COR-L47 (cell line): ENCODE results near the gene RPL38.
A peak's percentile ranks its signal among the peaks of the same experiment; 100 is the strongest.

Source experiments
- DNase-seq: peaks from one replicate; lab custom pipeline; 2025; lab: John Stamatoyannopoulos, UW

Gene RPL38

DNA sequence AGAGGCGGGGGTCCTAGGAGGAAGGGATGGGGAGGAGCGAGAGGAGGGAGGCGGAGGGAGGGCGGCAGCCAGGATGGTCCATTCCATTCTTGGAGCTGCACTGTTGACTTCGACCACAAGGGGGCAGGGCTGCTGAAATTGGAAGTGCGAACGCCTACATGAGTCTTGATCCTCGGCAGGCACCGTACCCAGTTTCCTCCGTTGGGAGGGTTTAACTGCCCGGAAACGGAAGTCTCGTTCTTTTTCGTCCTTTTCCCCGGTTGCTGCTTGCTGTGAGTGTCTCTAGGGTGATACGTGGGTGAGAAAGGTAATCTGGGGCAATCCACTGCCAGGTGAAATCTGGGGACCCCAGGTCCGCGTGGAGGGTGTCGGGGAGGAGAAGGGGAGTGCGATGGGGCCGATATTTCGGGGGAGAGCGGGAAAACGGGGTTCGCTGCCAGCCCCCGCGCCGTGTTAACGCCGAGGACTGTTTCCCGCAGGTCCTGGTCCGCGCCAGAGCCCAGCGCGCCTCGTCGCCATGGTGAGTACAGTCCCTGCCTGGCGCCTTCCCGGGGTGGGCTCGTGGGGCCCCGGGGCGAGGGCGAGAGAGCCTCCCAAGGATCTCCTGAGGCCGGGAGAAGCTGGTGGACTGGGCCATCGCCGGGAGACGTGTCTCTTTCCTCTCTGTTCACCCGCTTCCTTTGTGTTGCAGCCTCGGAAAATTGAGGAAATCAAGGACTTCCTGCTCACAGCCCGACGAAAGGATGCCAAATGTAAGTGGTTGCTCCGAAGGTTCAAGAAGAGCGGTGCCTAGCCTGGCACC, at the start of gene RPL38:
Gene RPL38, plus strand, starts transcription at position 240 of the 802 bp plus-strand sequence. Its CDS starts 278 bp downstream, at position 518.
- peak; percentile 96 for DNase-seq

DNA sequence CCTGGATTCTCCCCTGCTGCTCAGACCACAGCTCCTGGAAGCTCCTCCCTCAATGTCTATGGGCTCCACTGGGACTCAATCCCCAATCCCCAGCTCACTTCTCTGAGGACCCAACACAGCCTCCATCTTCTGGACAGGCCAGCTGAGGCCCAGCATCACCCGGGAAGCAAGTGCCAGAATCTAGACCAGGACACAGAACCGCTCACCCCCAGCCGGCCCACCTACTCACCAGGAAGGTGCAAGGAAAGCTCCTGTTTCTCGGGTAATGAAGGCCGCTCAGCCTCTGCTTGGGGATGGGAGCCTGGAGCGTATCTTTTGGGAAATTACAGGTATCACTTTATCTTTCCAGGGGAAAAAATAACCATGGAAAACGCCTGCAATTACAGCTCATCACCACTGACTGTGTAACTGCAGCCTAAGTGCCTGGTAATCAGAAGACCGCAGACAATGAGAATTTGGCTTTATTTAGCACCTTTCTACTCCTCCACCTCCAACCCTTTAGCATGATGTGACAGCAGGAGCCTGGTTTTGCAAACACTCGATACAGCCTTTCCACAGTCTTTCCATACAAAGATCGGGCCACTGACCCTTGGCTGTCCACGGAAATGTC, 49.6 kb upstream of the RPL38 start:
- DNase-seq: no peak

GRCh38 chr17:74156878-74157277, 46.6 kb upstream of the RPL38 start:
- no peak for DNase-seq

DNA sequence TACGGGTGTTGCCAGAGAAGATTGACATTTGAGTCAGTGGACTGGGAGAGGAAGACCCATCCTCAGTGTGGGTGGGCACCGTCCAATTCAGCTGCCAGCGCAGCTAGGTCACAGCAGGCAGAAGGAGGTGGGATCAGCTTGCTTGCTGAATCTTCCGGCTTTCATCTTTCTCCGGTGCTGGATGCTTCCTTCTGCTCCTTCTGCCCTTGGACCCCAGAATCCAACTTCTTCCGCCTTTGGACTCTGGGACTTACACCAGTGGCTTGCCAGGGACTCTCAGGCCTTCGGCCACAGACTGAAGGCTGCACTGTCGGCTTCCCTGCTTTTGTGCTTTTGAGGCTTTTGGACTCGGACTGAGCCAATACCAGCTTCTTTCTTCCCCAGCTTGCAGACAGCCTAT, 46.1 kb upstream of the RPL38 start:
- DNase-seq: no peak

DNA sequence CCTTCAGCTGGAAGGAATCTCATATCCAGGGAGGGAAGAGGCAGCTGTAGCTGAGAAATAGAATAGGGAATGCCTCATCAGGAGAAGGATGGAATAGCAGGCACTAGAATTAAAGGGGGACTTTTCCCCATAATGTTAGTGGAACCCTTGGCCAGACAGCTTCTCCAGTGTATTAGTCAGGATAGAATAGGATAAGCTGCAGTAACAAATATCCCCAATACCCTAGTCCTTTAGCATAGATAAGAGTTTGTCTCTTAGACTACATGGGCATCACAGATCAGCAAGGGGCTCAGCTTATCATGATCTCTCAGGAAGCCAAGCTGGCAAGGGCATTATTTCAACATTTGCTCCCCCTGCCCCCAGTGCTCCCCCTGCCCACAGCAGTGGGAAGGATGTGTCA, 44.7 kb upstream of the RPL38 start:
- no peak for DNase-seq

DNA sequence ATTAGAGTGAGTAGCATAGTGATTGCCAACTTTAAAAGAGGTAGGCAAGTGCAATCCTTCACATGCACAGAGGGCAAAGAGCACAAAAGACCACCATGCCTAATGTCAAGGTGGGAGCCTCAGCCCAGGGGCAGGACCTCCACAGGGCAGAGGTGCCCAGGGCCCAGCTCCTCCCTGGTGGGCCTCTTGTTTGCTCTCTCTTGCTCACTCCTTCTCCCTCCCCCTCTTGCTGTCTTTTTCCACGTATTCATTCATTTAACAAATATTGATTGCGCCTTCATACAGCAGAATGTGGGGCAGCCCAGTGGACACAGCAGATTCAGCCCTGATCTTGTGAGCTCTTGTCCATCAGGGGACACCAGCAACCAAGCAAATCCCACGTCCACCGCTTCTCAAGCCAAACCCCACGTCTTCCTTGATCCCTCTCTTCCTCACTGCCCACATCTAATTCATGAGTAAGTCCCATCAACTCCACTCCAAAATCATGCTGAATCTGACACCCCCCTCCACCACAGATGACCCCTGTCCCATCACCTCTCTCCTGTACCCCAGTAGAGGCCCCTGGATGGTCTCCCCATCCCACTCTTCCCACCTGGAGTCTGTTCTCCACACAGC, 44.1 kb upstream of the RPL38 start:
- DNase-seq: no peak

DNA sequence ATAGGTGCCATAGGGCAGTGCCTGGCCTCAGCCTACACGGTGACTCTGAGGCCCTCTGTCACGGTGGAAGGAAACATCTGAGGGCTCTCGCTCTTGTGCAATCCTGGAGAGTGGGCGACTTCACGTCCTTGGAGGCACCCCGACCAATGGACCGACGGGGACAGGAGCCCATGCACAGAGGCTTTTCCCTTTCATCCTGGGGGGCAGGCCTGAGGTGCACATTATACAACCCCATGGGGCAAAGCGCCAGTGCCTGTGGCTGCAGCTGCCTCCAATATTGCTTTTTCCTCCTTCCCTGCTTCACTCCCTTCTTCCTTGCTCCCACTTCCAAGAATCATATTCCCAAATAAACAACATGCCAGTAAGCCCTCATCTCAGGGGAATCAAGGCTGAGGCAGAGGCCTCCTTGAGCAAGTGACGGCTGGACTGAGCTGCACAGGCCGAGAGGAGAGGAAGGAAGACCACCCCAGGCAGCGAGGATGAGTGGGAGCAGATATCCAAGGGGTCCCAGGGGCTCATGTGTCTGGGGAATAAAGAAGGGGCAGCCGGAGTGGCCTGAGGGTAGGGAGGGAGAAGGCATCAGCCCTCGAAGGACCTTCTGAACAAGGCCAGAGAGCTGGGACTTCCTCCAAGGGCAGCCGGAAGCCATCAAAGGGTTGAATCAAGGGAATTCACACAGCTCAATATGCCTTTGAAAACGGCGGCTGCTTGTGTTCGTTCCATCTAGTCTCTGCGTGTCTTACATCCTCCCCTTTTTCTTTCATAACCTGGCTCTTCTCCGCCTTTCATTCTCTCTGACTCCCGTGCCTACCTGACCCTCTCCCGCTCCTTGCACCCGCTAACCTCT, 42.6 kb upstream of the RPL38 start:
- DNase-seq: no peak

GRCh38 chr17:74161503-74161875, 42.0 kb upstream of the RPL38 start:
- DNase-seq: no peak

DNA sequence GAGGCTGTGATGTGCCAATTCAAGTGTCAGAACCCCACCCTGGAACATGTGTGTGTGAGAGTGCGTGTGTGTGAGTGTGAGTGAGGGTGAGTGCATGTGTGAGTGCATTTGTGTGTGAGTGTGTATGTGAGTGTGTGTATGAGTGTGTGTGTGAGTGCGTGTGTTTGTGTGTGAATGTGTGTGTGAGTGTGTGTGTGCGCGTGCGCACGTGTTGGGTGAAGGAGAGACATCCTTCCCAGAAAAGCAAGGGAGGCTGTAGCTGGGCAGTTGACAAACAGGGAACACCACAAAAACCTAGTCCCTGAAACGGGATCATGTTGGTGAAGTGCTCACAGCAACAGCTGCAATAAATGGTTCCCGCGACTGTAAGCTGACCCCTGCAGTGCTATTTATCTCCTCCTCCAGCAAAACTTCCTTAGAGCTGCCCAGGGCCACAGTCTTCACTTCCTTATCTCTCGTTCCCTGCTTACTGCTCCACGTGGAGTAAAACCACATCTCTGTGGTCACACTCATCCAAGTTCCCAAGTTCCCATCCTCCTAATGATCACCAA, 40.1 kb upstream of the RPL38 start:
- no peak for DNase-seq

DNA sequence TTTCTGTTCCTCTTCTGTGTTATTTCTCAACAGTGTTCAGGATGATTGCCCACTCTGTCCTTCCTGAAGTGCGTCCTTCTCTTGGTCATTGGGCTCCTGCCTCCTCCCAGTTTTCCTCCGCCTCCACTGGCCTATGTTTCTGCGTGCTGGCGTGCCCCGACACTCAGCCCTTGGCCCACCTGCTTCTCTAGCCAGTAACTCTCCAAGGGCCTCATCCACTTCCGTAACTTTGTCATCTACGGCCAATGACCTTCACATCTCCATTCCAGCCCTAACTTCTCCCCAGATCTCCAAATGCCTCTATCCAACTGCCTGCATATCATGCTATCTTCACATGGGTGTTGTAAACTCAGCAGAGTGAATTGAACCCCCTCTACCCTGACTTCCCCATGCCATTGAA, 39.6 kb upstream of the RPL38 start:
- DNase-seq: no peak

- no peak for DNase-seq
These were observed 38.9 kb upstream of the RPL38 start for GRCh38 chr17:74164446-74165045.

DNA sequence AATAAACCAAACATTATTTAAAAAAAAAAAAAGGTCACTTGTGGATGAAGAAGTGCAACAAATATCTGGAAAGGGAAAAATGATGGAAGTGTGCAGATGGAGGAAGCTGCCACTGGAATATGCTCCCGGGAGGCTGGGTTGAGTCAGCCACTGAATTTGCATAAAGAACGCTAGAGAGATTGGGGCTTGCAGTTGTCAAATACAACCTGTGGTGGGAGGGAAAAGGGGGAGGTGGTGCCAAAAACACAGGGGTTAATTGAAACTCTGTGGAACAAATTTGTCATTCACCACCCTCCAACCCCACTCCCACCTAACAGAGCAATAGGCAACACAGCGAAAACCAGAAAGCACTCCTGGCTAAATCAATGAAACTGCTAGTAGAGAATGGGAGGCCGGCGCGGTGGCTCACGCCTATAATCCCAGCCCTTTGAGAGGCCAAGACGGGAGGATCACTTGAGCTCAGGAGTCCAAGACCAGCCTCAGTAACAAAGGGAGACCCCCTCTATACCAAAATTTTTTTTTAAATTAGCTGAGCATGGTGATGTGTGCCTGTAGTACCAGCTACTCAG, 37.6 kb upstream of the RPL38 start:
- no peak for DNase-seq

DNA sequence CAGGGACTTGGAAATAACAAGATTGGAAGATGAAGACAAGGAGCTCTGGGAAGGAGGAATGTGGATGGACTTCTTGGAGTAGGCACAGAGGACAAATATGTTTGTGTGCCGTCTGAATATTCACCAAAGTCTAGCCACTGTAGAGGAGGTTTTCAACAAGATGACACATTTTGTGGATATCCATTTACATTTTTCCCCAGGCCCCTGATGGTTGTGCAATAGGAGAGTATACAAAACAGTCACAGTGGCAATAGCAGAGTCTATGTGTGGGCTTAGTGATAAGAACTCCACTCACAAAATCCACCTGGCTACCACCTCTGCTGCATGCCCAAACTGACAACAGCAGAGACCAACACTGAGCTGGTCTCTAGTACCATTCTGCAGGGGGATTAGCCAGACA, 32.6 kb upstream of the RPL38 start:
- DNase-seq: no peak

- no peak for DNase-seq
These were observed 30.8 kb upstream of the RPL38 start for GRCh38 chr17:74172700-74173099.

- peak; percentile 53 for DNase-seq
These were observed 26.9 kb upstream of the RPL38 start for GRCh38 chr17:74176546-74177001.

GRCh38 chr17:74177018-74177450, 26.4 kb upstream of the RPL38 start:
- no peak for DNase-seq

DNA sequence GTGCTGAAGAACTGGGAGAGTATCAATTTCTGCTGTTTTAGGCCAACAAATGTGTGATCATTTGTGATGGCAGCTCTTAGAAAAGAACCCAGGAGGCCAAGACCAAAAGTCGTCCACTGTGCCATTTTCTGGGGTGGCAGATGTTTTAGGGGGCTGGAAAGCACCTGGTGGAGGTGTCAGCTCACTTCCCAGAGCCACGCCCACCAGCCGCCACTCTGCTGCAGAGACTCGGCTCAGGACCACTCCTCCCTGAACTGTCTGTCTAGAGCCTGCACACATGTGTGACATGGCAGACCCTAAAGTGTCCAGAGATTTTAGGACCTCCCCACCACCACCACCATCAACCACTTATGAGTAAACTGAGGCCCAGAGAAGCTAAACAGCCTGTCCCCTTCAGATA, 23.9 kb upstream of the RPL38 start:
- DNase-seq: no peak

- no peak for DNase-seq
These were observed 23.1 kb upstream of the RPL38 start for GRCh38 chr17:74180336-74180735.

DNA sequence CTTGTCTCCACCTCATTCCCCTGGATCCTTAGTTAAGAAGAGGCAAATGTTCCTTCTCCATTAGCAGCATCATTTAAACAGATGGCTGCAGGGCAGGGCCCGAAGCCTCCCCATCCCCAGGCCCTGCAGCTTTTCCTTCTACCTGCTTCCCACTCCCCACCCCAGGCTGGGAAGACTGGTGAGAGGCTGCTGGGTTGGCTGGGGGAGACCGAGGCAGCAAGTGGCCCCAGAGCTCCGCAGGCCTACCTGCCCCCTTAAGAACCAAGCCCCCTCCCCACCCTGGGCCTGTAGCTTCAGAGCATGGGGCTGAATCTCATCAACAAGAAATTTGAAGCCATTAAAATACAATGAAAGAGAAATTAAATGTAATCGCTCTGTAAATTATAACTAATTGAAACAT, 22.1 kb upstream of the RPL38 start:
- no peak for DNase-seq

DNA sequence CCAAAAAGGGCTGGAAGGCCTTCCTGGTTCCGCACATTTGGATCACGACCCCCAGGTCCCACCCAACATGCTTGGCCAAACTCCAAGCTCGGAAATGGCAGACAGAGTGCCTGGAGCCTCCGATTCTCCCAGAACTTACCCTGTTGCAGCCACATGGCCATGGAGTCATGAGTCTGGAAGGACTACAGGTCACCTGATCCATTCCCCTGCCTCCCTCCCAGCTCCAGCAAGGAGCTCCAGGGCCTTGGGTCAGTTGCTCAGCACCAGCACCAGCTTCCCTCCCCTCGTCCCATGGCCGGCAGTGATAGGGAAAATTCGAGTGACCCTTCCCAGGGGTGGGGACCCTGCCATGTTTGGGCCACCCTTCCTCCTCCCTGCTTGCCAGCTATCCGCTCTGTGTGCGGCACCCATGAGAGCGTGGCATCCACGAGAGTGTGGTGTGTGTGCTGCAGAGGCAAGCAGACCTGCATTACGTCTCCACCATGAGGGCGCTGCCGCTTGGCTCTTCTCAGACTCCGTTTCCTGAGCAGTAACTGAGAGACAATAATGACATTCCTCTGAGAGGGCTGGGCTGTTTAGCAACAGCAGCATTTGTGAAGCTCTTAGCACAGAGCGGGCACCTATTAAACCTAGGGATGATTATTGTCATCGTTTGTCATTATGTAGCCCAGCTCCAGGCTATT, 21.3 kb upstream of the RPL38 start:
- peak; percentile 33 for DNase-seq

GRCh38 chr17:74183411-74183810, 20.1 kb upstream of the RPL38 start:
- no peak for DNase-seq
